HG02981 (cell line): ENCODE results near the gene FAM53B.

Source experiments
- ATAC-seq: cut with Tn5 transposase; IDR thresholded peaks from one replicate; pipeline ENCODE4 v1.9.1; 2021; ENCODE audit warnings: mild to moderate bottlenecking, moderate library complexity; ENCODE audit not compliant: unreplicated experiment

The FAM53B gene

DNA sequence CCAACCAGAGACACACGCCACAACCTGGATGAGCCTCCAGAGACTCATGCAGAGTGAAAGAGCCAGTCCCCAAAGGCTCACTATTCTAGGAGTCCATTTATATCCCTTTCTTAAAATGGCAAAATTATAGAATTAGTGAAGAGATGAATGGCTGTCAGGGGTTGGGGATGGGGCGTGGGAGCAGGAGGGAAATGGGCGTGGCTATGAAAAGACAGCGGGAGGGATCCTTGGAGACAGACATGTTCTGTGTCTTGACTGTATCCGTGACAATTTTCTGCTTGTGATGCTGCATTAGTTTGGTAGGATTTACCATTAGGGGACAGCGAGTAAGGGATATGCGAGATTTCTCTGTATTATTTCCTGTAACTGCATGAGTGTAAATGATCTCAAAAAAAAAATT lies 33.0 kb downstream of the FAM53B start:
- ATAC-seq = no peak

DNA sequence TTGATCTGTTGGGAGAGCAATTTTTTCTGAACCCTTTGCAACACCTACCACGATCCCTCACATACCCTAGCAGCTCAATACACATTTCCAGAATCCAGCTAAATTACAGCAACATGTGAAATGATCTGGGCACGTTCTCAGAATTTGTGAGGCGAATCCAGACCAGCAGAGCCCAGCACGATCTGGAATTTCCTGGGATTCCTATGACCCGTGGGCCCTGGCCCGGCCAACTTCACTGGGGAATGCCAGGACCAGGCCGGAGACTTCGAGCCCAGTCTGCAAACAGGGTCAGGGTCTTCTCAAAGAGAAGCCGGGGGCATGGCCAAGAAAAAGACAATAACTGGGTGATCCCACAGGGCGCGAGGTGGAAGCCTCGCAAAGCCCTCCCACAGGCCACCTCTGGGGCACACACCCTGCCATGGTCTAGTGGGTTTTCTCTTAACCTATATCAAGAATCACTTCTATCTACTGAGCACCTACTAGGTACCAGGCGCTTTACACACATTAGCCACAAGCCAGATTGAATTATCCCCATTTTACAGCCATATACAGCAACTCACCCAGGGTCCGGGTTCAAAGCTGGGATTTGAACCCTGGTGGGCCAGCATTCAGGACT lies 33.8 kb downstream of the FAM53B start:
- no peak for ATAC-seq

DNA sequence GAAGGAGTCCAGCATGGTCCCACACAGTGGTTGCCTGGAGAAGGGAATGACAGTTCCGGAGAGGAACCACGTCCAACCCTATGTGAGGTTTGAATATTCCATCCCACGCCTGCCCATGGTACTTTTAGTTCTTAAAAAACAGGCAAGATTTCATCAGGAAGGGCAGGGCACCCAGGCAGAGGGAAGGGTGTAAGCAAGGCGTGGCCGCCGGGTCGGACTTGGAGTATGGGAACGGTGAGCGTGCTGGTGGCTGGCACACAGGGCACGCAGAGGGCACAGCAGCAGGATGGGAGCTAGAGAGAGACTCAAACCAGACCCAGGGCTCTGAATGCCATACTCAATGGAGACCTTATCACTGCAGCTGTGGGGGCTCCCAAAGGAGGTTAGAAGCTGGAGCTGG lies 34.3 kb downstream of the FAM53B start:
- ATAC-seq = no peak

DNA sequence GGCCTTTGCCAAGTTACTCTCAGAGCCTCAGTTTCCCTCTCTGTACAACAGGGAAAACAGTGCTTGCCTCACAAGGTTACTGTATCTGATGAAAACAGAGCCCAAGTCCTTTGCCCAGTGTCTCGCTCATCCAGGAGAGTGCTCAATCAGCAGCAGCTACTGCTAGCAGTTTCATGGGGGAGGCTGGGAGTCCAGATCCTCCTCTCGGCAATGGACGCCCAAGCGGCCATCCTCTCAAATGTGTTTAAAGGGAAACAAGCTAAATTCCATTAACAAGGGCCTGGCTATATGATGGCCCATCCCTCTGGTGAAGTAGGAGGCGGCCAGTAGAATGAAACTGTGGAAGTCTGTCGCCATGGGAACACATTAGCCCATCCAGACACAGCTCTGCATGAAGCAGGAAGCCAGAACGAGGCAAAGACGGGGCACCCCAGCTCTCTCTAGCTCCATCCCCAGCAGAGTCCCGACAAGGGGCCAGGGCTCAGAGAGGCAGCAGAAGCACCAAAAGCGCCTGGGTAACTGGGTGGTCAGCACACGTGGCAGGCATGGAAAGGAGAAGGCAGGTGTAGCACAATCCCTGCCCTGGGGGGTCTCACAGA lies 35.2 kb downstream of the FAM53B start:
- no peak for ATAC-seq

DNA sequence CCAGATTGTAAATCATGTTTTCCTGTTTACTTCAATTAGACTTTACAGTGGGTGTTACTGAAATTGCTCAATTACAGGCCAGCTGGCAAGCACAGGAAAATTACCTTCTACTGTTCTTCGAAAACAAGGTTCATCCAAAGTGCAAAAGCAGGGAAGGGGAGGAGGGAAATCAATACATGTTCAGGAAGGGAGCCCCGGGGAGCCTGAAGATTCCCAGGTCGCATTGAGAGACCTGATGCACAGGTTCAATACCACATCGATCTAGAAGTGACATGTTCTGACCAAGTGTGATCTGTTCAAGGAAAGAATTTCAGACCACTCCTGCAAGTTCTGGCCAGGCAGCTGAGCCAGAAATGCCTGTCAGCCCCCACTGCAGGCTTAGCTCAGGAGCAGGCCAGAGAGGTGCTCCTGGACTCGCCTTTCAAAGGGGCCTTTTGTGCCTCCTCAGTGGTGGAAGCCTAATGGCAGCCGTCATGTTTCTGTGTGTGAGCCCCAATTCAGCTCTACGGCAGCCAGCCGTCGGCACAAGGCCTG lies 35.9 kb downstream of the FAM53B start:
- ATAC-seq = no peak

DNA sequence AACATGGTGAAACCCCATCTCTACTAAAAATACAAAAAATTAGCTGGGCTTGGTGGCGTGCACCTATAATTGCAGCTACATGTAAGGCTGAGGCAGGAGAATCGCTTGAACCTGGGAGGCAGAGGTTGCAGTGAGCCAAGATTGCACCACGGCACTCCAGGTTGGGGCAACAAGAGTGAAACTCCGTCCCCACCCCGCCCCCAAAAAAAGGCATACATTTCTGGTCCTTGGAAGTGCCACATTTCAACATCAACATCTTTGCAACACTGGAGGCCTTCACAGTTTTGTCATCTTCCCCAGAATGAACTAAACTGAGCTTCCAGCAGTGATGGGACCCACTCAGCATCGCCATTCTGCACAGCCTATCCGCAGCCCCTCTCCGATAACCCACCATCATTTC lies 36.6 kb downstream of the FAM53B start:
- ATAC-seq = no peak

DNA sequence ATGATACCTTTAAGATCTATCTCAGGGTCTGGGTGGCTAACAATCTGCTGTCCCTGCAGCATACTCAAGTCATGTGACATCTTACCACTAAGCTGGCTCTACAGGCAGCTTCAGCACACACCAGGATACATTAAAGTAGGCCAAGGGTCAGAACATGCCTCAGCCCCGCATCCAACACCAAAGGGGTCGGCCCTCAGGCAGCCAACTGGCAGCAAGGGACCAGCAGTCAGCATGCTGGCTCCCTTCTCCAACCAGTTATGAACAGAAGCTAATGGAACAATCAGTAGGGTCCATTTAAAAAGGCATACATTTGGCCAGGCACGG lies 37.1 kb downstream of the FAM53B start:
- no peak for ATAC-seq

DNA sequence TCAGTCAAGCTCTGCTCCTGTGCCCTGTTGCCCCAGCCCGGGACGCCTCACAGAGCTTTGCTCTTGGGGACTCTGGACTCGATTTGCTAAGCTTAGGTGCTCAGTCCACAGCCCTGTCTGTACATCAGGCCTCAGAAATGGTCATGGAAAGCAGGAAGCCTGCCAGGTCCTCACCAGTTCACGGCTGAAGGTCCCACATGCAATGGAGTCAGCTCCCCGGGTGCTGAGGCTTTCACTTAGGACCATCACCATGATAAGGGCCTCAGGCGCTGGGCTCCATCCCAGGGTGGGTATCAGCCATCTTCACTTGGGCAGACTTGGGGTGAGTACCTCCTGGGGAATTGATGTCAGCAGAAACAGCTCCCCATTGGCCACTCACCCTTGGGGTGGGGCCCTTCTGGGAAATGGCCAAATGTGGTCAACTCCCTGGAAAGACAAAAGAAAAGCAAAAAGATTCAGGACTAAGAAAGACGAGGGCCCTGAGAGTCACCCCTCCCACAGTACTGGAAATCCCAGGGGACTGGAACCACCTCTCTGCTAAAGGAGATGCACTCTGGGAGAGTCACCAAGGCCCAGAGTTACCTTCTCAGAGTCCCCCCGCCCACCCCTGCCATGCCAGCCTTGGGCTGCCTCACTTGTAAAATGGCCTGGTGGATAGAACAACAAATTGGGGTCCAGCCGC lies 37.6 kb downstream of the FAM53B start:
- no peak for ATAC-seq

DNA sequence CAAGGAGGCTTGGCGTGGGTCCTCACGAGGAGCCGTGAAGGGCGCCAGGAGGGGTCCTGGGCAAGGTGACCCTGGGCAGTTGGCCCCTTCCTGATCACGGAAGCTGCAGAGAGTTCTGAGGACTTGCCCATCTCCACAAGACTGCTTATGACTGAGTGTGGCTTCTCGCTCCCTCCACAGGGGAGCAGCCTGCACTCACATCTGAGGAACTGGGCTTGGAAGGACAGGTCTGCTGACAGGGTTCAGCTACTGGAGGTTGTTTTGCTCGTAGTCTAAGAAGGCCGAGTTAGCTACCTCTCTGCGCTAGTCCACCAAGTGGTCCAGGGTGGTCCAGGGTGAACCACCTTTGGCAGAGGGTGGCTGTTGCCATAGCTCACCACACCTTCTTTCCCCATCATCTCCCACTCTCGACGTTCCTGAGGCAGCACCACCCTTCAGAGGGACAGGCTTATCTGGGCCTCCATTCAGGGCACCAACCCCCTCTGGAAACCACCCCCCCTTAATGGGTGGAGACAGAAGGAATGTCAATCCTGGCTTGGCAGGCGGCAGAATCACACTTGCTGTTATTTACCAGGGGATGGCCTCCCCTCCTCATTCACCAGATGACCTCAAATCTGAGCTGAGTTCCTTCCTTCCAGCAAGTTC lies 38.2 kb downstream of the FAM53B start:
- ATAC-seq = no peak

DNA sequence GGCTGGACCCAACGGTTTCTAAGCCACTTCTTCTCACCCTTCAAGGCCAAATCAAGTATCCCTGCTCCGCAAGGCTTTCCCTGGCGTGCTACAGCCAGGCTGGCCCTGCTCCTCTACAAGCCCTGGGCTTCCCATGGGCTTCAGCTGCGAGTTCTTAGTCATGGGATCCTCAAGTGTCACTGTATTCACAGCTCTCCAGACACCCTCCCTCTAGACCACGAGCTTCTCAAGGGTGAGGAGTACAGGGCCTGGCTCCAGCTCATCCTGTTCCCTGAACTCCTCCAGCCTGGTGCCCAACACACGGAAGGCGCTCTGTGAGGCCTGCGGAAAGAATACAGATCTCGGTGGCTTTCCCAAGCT lies 38.8 kb downstream of the FAM53B start:
- ATAC-seq = no peak

DNA sequence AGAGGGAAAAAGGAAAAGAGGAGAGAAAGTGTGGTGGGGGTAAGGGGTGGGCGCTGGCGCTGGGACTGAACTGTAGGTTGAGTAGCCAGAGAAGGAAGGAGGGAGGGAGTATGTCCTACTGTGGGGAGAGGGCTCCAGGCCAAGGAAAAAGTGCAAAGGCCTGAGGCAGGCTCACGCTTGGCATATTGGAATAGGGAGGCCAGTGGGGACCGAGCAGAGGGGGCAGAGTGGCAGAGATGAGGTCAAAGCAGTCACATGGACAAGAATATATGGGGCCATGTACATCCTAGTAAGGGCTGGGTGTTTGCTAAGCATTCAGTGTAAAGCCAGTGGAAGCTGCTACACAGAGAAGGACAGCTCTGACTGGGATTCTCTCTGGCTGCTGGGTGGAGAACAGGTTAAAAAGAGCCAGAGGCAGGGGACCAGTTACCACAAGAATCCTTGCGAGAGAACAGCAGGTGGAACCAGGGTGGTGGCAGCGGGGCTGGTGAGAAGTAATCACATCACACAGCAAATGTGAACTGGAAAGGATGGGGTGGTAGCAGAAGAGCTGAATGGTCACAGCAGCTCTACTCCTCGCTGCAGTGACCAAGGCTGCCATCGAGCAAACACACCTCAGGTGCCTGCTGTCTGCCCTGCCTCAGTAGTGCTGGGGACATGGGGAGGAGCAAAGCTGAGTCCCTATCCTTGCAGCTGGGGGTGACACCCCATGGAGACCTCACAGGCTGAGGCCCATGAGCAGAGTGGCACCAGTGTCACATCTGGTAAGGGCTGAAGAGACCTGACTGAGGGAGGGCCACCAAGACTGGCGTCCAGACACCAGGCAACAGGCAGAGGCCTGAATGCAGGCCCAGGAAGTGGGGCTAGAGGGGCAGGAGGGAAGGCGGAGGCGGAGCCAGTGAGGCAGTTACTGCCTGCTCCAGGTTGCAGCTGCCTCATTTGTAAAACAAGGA lies 39.5 kb downstream of the FAM53B start:
- ATAC-seq = no peak

DNA sequence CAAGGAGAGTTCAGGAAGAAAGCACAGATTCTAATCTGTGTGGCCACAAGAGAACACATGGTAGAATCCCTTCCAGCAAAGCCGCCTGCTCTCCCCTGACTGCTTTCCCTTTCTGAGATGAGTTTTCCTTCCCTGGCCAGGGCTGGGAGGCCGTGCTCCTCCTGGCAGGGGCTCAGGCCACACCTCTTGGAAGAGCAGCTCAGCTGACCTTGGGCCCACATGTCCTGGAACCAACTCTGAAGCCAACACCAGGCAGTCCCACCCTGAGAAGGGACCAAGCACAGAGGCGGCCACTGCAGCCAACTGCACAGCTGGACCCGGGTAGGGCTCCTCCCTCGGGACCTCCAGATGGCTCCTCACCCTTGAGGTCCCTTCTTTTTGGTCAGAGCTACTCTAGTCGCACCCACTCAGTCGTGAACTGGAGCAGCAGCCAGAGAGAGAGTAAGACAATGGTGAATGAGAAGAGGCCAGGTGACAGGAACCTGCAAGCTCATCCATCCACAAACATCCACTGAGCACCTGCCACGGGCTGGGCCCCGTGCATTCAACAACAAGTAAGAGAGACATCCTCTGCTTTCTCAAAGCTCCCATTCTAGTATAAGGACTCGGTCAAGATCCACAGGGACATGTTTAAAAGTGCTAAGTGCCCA lies 40.3 kb downstream of the FAM53B start:
- ATAC-seq = no peak

DNA sequence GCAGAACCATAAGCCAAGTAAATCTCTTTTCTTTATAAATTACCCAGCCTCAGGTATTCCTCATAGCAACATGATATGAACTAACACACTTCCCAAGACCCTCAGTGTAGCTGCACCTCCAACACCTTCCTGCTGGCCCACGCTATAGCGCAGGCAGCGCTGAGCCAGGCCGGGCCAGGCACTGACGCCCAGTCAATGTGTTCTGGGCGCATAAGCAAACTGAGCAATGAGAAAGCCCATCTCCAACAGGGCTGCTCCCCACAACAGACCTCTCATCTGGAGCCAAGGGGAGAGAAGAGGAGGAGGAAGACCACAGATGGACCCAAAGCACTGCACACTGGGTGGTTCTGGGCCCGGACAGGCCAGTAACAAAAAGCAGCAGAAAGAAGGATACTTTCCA lies 40.8 kb downstream of the FAM53B start:
- no peak for ATAC-seq

DNA sequence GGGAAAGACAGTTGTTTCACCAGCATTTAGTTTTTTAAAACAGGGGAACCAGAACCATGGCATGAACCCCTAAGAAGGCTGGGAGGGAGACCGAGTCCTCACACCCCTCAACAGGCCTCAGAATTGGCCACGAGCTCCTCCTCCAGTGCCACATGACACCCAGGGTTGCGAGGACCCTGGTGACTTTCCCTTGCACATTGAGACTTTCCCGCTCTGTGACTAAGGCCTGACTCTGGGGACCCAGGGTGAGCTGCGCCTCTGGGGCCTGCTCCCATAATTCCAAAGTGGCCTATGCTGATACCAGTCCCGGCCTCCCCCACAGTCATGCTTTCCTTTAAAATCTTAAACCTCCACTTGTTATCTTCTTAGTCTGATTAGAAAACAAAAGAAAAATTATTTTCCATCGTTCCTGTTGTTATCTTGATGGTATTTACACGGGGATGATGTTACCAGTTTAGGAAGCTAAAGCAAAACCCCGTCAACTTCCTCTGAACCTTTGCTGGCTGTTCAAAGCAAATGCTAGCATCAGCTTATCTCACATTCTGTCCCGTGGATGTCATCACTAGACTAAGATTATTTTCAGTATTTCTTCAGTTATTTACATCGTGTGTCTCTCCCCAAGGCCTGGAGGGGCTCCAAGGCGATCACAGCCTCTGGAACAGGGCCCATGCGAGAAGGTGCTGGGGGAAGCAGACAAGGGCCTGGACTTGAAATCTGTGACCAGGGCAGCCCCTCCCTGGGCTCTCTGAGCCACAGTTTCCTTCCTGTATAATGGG lies 42.1 kb downstream of the FAM53B start:
- no peak for ATAC-seq

DNA sequence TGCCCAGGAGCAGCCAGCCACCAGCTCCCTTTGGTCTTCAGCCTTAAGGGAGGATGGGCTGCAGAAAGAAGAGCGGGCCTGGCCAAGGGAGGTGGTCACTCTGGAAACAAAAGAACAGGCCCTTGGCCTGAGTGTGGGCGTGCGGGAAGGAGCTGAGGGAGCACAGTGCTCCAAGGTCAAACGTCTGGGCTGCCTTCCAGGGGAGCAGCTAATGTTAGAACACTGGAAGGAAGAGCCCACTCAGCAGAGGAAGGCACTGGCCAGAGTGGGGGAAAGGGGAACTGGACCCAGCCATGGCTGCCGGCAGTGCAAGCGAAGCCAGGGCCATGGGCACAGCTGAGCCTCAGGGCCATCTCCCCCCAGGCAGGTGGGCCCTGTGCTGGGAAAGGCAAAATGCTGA lies 42.7 kb downstream of the FAM53B start:
- ATAC-seq = no peak

DNA sequence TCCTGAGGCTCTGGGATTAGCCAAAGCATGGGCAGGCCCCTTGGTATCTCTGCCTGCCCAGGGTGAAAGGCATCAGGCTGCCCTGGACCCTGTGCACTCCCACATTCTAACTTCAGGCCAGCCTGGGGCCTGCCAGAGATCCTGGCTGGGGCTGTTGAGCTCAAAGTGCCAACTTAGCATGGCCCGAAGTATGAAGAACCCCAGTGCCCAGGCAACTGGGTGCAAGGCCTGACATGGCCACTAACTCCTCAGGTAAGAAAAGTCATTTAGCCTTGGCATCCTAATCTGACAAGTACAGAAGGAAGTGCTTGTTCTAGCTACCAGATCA lies 43.2 kb downstream of the FAM53B start:
- ATAC-seq = no peak

DNA sequence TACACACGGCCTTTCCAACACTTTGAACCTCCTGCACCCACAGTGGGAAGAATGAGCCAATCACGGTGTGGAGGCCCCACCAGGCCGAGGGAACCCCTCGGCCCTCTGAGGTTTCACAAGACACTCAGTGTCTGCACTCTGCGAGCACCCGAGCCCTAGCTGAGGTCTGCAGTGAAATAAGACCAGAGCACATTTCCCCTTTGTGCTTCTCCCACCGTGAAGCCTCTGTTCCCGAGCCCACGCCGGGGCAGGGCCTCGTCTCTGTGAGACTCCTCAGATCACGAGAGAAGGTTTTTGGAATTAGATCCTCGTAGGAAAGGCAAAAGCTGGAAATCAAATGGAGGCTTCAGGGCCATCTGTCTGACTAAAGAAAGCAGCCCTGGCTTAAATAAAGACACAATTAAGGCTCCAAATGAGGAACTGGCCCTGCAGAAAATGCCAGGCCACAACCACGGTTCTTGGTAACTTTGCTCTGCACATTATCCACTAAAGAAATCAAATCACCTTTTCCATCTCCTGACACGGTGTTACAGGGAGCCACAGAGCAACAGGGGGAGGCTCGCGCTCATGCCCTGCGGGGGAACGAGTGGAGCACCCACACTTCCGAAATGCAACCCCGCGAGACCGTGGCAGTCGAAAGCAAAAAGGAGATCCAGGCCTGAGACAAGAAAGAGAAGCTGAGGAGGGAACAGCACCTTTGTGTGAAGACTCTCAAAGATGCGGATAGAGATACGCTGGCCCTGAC lies 43.7 kb downstream of the FAM53B start:
- ATAC-seq = no peak

DNA sequence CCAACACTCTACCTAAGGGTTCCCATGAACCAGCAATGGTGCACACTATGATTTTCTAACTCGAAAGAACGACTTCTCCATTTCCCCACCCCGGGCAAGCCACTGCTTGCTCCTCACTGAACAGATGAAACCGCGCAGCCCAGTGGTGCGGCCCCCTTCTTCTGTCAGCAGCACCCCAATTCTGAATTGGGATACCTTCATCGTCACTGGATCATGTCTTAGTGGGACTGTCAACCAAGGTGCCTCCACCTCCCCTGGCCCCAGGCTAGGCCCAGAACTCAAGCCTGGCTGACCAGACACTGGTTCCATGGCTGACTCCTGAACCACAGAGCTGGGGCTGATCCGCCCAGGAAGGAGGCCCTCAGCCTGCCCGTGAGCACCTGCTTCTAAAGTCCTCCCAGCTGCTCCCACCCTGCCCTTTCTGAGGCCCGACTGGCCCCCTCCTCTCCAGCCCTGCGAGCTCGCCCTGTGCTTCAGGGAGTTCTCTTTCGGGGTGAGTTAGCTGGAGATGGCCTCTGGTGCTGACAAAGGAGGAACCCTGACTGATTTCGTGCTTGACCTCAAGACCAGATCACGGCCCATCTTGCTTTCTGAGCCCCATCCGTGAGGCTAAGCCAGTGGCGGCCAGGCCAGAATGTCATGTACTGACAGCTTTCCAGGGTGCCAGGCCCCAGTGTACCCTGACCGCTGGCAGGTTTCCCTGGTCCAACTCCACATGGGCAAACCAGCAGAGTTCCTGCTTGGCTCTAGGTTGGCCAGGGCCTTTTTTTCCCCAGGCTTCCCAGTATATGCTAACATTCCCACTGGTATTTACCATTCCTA lies 44.5 kb downstream of the FAM53B start:
- ATAC-seq = no peak
